CD4-positive, alpha-beta T cell (primary cell): ENCODE data around the gene KRTCAP3. TPM values are rescaled to one million over a fixed set of nuclear protein-coding genes. Genes with fewer than 3 reads are reported as not detected.

Experiments used
- ATAC-seq: fragments of 200-7000 bp; cut with Tn5 transposase; one replicate; pipeline ENCODE4 v1.10.0; 2022; ENCODE audit warnings: mild to moderate bottlenecking; ENCODE audit not compliant: poor library complexity
- CTCF ChIA-PET: fragments of 350-600 bp; sonication (Branson Sonifier 250); formaldehyde crosslinking; loops from one replicate; lab custom pipeline; 2021; ENCODE audit warnings: antibody characterized with exemption, inconsistent platforms; lab: Charles Lee
- POLR2A ChIA-PET: fragments of 350-600 bp; sonication (Branson Sonifier 250); formaldehyde crosslinking; loops from one replicate; lab custom pipeline; 2021; ENCODE audit warnings: antibody characterized with exemption, inconsistent platforms; lab: Charles Lee
- DNase-seq, 14 experiments: peaks; one replicate each; pipeline ENCODE4 v3.0.0-alpha.2; 2013 to 2020; ENCODE audit warnings: mixed read lengths in 2 of 14
- H3K27ac ChIP-seq, 2 donors: one replicate each; pipeline versions ENCODE4 v1.5.1 to v1.7.0; 2013; ENCODE audit warnings: low read length in 2 of 2, low read depth in 1 of 2, mild to moderate bottlenecking in 1 of 2
- H3K27me3 ChIP-seq, 2 experiments: 1 replicate in 1 of 2; 2 replicates in 1 of 2; pipeline versions ENCODE4 v1.6.1 to v1.7.0; 2013; ENCODE audit warnings: low read length in 2 of 2, control low read depth in 1 of 2, mild to moderate bottlenecking in 1 of 2, moderate library complexity in 1 of 2; ENCODE audit not compliant: insufficient read depth in 2 of 2, control insufficient read depth in 1 of 2
- H3K36me3 ChIP-seq: one replicate; pipeline ENCODE4 v1.6.1; 2013; ENCODE audit warnings: low read length, control low read depth; ENCODE audit not compliant: insufficient read depth
- H3K4me1 ChIP-seq: one replicate; pipeline ENCODE4 v1.6.1; 2013; ENCODE audit warnings: low read length, control low read depth; ENCODE audit not compliant: insufficient read depth
- H3K4me3 ChIP-seq: one replicate; pipeline ENCODE4 v1.5.1; 2013; ENCODE audit warnings: mild to moderate bottlenecking, low read length, moderate library complexity
- H3K9me3 ChIP-seq, 2 experiments: 1 replicate in 1 of 2; 2 replicates in 1 of 2; pipeline versions ENCODE4 v1.6.1 to v1.7.0; 2013; ENCODE audit warnings: low read length in 2 of 2, mild to moderate bottlenecking in 2 of 2, control low read depth in 1 of 2, moderate library complexity in 1 of 2; ENCODE audit not compliant: control insufficient read depth in 1 of 2, insufficient read depth in 1 of 2
- H3K27ac Mint-ChIP-seq: one replicate; pipeline ENCODE4 v1.8.0; 2020; ENCODE audit warnings: mixed read lengths
- H3K27me3 Mint-ChIP-seq: one replicate; pipeline ENCODE4 v1.8.0; 2021; ENCODE audit warnings: mixed read lengths
- H3K36me3 Mint-ChIP-seq: one replicate; pipeline ENCODE4 v1.8.0; 2021; ENCODE audit warnings: low read depth, mixed read lengths
- H3K4me1 Mint-ChIP-seq: one replicate; pipeline ENCODE4 v1.8.0; 2021; ENCODE audit warnings: low read depth, mixed read lengths
- H3K4me3 Mint-ChIP-seq: one replicate; pipeline ENCODE4 v1.8.0; 2020; ENCODE audit warnings: mild to moderate bottlenecking, mixed read lengths
- H3K9me3 Mint-ChIP-seq: one replicate; pipeline ENCODE4 v1.8.0; 2020; ENCODE audit warnings: mixed read lengths
- intact Hi-C, 2 experiments: fragments of 100-400 bp; cut with DNase I in 1 of 2; cut with micrococcal nuclease in 1 of 2; formaldehyde crosslinking; loops; one replicate each; pipeline versions ENCODE4 v1.15.1 to v1.9.0; 2023 to 2025; cut with DNase I, micrococcal nuclease
- total RNA-seq, 174 experiments: library from RNA in 2 of 174; stranded (reverse) in 2 of 174; gene quantifications; one replicate each; pipeline ENCODE4 v1.2.3 and lab custom pipeline; 2021 to 2026
- TF ChIP-seq, protein P1 (sequence below): fragments of 200-600 bp; IDR thresholded peaks from one replicate; pipeline ENCODE4 v1.8.0; 2022; ENCODE audit warnings: antibody characterized with exemption, mild to moderate bottlenecking

Gene KRTCAP3
- total RNA-seq, 2 experiments from 2014 or later, result 11.5 to 12.8 TPM

DNA sequence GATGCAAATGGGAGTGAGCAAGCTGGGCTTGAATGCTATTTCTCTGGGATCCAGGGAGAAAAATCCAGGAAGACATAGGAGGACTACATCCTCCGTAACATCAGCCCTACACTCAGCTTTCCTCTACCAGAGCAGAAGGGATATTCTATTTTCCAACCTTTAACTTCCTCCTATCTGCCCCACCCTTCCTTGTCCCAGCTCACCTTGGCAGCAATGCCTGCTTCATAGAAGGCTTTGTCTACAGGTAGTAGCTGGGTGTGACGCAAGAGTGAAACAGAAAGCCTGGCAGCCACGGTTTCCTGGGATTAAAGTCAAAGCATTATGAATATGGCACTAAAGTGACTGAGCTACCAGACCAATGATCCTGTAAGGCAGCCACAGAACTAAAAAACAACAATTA lies 3.9 kb downstream of the KRTCAP3 start:
- intact Hi-C loops, result no loop called here
- Histone ChIP-seq H3K27me3 (no peaks in the 10 kb centered on the region), H3K9me3 (no peaks in the 10 kb centered on the region), H3K36me3 (peaks cover 14% of the 10 kb centered on the region), H3K4me1 (peaks cover 8% of the 10 kb centered on the region), H3K4me3 (no peak overlapping the region), H3K27ac (no peak overlapping the region)
- H3K9me3 Mint-ChIP-seq, result no peaks in the 10 kb centered on the region
- CTCF ChIA-PET, result interaction anchor here (1.2 kb wide), 1 partner anchor 16 kb away, joined by 3 read pairs; no protein-coding TSS in a partner anchor
- ATAC-seq, result no peak
- TF ChIP-seq, protein P1, sequence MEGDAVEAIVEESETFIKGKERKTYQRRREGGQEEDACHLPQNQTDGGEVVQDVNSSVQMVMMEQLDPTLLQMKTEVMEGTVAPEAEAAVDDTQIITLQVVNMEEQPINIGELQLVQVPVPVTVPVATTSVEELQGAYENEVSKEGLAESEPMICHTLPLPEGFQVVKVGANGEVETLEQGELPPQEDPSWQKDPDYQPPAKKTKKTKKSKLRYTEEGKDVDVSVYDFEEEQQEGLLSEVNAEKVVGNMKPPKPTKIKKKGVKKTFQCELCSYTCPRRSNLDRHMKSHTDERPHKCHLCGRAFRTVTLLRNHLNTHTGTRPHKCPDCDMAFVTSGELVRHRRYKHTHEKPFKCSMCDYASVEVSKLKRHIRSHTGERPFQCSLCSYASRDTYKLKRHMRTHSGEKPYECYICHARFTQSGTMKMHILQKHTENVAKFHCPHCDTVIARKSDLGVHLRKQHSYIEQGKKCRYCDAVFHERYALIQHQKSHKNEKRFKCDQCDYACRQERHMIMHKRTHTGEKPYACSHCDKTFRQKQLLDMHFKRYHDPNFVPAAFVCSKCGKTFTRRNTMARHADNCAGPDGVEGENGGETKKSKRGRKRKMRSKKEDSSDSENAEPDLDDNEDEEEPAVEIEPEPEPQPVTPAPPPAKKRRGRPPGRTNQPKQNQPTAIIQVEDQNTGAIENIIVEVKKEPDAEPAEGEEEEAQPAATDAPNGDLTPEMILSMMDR, result no peak
- peaks cover 20% of the 10 kb centered on the region for H3K4me1 Mint-ChIP-seq
- no peaks in the 10 kb centered on the region for H3K27me3 Mint-ChIP-seq
- peaks cover 60% of the 10 kb centered on the region for H3K36me3 Mint-ChIP-seq
- POLR2A ChIA-PET, result interaction anchor here (0.8 to 2.7 kb wide), 2 partner anchors 17 to 36 kb away, joined by 4 to 11 read pairs; partner anchors contain the start of gene NRBP1
- H3K27ac Mint-ChIP-seq, result peak overlapping the region; percentile 39
- no peak for DNase-seq
- H3K4me3 Mint-ChIP-seq, result no peak overlapping the region

DNA sequence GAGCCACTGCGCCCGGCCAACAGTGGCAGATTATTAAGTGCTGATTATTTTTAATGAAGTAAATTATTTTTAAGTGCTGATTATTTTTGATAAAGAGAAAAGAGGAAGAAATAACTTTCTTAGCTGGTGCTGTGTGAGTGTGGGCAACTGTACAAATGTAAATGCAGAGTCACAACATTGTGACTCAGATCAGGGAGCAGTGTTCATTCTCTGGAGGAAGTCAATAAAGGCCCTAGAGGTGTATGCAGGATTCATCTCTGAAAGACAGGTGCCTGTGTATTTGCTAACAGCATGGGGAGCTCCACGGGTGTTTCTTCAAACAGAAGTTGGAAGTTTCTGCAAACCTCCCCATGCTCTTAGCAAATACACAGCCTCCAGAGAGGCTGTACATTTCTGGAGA lies 6.2 kb downstream of the KRTCAP3 start:
- intact Hi-C loops, result no loop called here
- ChIA-PET POLR2A (interaction anchor here (0.9 kb wide), 1 partner anchor 10 kb away, joined by 3 read pairs; no protein-coding TSS in a partner anchor), CTCF (no interaction called here)
- H3K27ac Mint-ChIP-seq, result no peak overlapping the region
- H3K9me3 ChIP-seq, result no peaks in the 10 kb centered on the region
- peaks cover 14% of the 10 kb centered on the region for H3K4me1 Mint-ChIP-seq
- ATAC-seq (no peak), DNase-seq (no peak)
- no peaks in the 10 kb centered on the region for H3K27me3 Mint-ChIP-seq
- H3K9me3 Mint-ChIP-seq, result no peaks in the 10 kb centered on the region
- TF ChIP-seq, protein P1, result no peak
- H3K27me3 ChIP-seq, result no peaks in the 10 kb centered on the region
- H3K4me1 ChIP-seq, result peaks cover 4% of the 10 kb centered on the region
- no peak overlapping the region for H3K27ac ChIP-seq
- no peak overlapping the region for H3K4me3 ChIP-seq
- peaks cover 60% of the 10 kb centered on the region for H3K36me3 Mint-ChIP-seq
- peaks cover 10% of the 10 kb centered on the region for H3K36me3 ChIP-seq
- H3K4me3 Mint-ChIP-seq, result no peak overlapping the region

DNA sequence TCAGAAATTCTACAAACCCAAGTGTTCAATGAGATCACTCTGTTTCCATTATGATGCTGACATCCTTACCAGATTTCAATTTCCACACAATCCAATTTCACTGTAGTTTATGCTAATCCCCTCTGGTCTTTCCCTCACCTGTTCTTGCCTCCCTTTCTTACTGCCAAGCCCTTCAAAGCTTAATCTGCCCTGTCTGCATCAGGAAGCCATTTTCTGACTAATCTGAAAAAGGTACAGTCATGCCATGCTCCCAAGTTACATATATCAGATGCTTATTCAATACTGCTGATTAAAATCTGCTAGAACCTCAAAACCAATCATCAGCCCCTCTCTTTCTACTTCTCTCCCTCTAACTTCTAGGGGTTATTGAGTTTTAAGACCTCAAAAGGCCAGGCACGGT lies 8.9 kb downstream of the KRTCAP3 start:
- Mint-ChIP-seq H3K27ac (no peak overlapping the region), H3K4me3 (no peak overlapping the region), H3K36me3 (peaks cover 65% of the 10 kb centered on the region), H3K9me3 (no peaks in the 10 kb centered on the region), H3K27me3 (no peaks in the 10 kb centered on the region), H3K4me1 (peaks cover 2% of the 10 kb centered on the region)
- TF ChIP-seq, protein P1, result no peak
- Histone ChIP-seq H3K27ac (no peak overlapping the region), H3K36me3 (peaks cover 11% of the 10 kb centered on the region), H3K4me3 (no peak overlapping the region), H3K27me3 (no peaks in the 10 kb centered on the region), H3K9me3 (no peaks in the 10 kb centered on the region), H3K4me1 (peaks cover 4% of the 10 kb centered on the region)
- ChIA-PET POLR2A (no interaction called here), CTCF (interaction anchor here (0.6 kb wide), 1 partner anchor 14 kb away, joined by 3 read pairs; no protein-coding TSS in a partner anchor)
- no peak for ATAC-seq
- no peak for DNase-seq
- intact Hi-C loops, result no loop called here
